ENCODE data around the gene ALDH3A1. TPM values are rescaled to one million over a fixed set of nuclear protein-coding genes. Genes with fewer than 3 reads are reported as not detected.

Gene ALDH3A1
- total RNA-seq, 1 experiment from 2014 or later, result 0.39 TPM

GRCh38 chr17:19747159-19747719, 859 bp downstream of the ALDH3A1 start:
- peaks cover 19 to 25% of the 10 kb centered on the region in 2 experiments for H3K4me1 Mint-ChIP-seq
- H3K9me3 Mint-ChIP-seq, result peaks cover 0 to 3% of the 10 kb centered on the region in 2 experiments; a peak in 1 of 5 replicates
- no peaks in the 10 kb centered on the region; the same call in 1 of the 2 replicates for H3K27me3 ChIP-seq (ENCODE audit: insufficient read depth, low read length)
- no peaks in the 10 kb centered on the region for H3K4me1 ChIP-seq (ENCODE audit: insufficient read depth, low read length)
- no peaks in the 10 kb centered on the region for H3K9me3 ChIP-seq (ENCODE audit: control insufficient read depth, low read depth, low read length)
- no peak overlapping the region for H3K9ac ChIP-seq (ENCODE audit: extremely low read depth, insufficient read length, low read length)
- H2BK120ac ChIP-seq (ENCODE audit: low read depth, low read length, poor library complexity, severe bottlenecking), result no peak overlapping the region
- peaks cover 18% of the 10 kb centered on the region for H3K27me3 Mint-ChIP-seq (ENCODE audit: low read depth)
- no peak overlapping the region for H3K18ac ChIP-seq (ENCODE audit: insufficient read length, low read depth, low read length)
- no peak overlapping the region for H2AK5ac ChIP-seq (ENCODE audit: insufficient read length, low read length)
- no peak overlapping the region for H3K23ac ChIP-seq (ENCODE audit: insufficient read length, low read depth, low read length)
- H3K79me2 ChIP-seq (ENCODE audit: insufficient read depth, low read length), result no peaks in the 10 kb centered on the region
- no peak overlapping the region for H3K14ac ChIP-seq (ENCODE audit: insufficient read depth, low read length)
- no peaks in the 10 kb centered on the region for H3K79me1 ChIP-seq (ENCODE audit: insufficient read depth, low read depth, low read length, poor library complexity, severe bottlenecking)
- no peak overlapping the region for H4K5ac ChIP-seq (ENCODE audit: insufficient read length, low read depth, low read length)
- peaks cover 7% of the 10 kb centered on the region for H3K23me2 ChIP-seq (ENCODE audit: insufficient read length, low read depth, low read length, poor library complexity, severe bottlenecking)
- H2BK12ac ChIP-seq (ENCODE audit: insufficient read length, low read depth, low read length), result no peak overlapping the region
- H3K56ac ChIP-seq (ENCODE audit: insufficient read length, low read depth, low read length), result no peak overlapping the region
- H3K4ac ChIP-seq (ENCODE audit: low read depth, low read length), result no peak overlapping the region
- no peak overlapping the region for H3K4me2 ChIP-seq (ENCODE audit: insufficient read depth, insufficient read length, low read length)
- no peak overlapping the region for H3K4me3 Mint-ChIP-seq
- H2BK5ac ChIP-seq (ENCODE audit: insufficient read length, low read length), result no peak overlapping the region
- H3T11ph ChIP-seq (ENCODE audit: low read length), result no peak overlapping the region
- H2BK20ac ChIP-seq (ENCODE audit: low read depth, low read length, poor library complexity, severe bottlenecking), result no peak overlapping the region
- no peak for TF ChIP-seq CTCF (conservative IDR thresholded peaks at IDR 0.05)
- no peak for DNase-seq
- H4K91ac ChIP-seq (ENCODE audit: insufficient read length, low read depth, low read length), result no peak overlapping the region
- H2AFZ ChIP-seq (ENCODE audit: low read length), result no peak overlapping the region
- H3K27ac ChIP-seq (ENCODE audit: insufficient read length, low read depth, low read length), result no peak overlapping the region
- no peak overlapping the region for H4K8ac ChIP-seq (replicated peaks; ENCODE audit: insufficient read length, low read depth, low read length)
- no peak overlapping the region for H2BK15ac ChIP-seq (ENCODE audit: low read depth, low read length)
- no peaks in the 10 kb centered on the region for H4K20me1 ChIP-seq (ENCODE audit: control insufficient read depth, insufficient read depth, insufficient read length)
- no peaks in the 10 kb centered on the region; a peak in 1 of 7 replicates for H3K36me3 Mint-ChIP-seq (ENCODE audit: insufficient read depth in 1 of 3, low read depth in 3 of 3)
- no CpG with 5 or more reads among the region's 13 CpGs for WGBS (ENCODE audit: extremely low coverage, insufficient read length, low lambda C conversion rate)
- H3K27ac Mint-ChIP-seq, result no peak overlapping the region
